Measurements from ENCODE around the gene R3HDM2. TPM values are rescaled to one million over a fixed set of nuclear protein-coding genes. Genes with fewer than 3 reads are reported as not detected.

The R3HDM2 gene
- total and polyA plus RNA-seq, 2 of the 13 experiments (the other 11 are each of a cell fraction or from before 2014, with no cell fraction given), result 11.1 to 23.5 TPM

- TF ChIP-seq PREB (CRISPR knock-in tag; IDR thresholded peaks at IDR 0.05), result no peak
- TF ChIP-seq YEATS4 (CRISPR knock-in tag; IDR thresholded peaks at IDR 0.05; ENCODE audit: borderline replicate concordance), result no peak
- peak; percentile 62; the same call in 1 of the 2 replicates for TF ChIP-seq NCOR1 (IDR thresholded peaks at IDR 0.05; ENCODE audit: borderline replicate concordance, low read length)
- no peak for TF ChIP-seq DMAP1 (CRISPR knock-in tag; IDR thresholded peaks at IDR 0.05)
- TF ChIP-seq ZNF326 (CRISPR knock-in tag; IDR thresholded peaks at IDR 0.05; ENCODE audit: borderline replicate concordance), result no peak
- no peak for TF ChIP-seq ZNF878 (CRISPR knock-in tag; IDR thresholded peaks at IDR 0.05)
- no peak for TF ChIP-seq ETV6 (CRISPR knock-in tag; conservative IDR thresholded peaks at IDR 0.05)
- 0 out of 4 replicates have a peak, but pooled peaks of 1 of the 2 experiments have one; percentile 8 for TF ChIP-seq MAFK (conservative IDR thresholded peaks at IDR 0.05 in 1 of 2, IDR thresholded peaks at IDR 0.05 in 1 of 2; ENCODE audit: low read length in 2 of 2)
- TF ChIP-seq CREM (IDR thresholded peaks at IDR 0.05), result peak; percentile 40; the same call in 1 of the 2 replicates
- no peak for TF ChIP-seq CREM (CRISPR knock-in tag; IDR thresholded peaks at IDR 0.05)
- no peak for TF ChIP-seq ARNT (IDR thresholded peaks at IDR 0.05)
- TF ChIP-seq SNAPC4 (CRISPR knock-in tag; IDR thresholded peaks at IDR 0.05), result no peak
- no peak for TF ChIP-seq CENPBD1 (CRISPR knock-in tag; IDR thresholded peaks at IDR 0.05; ENCODE audit: borderline replicate concordance, low read depth)
- peak; percentile 96 for TF ChIP-seq HOXA5 (CRISPR knock-in tag; IDR thresholded peaks at IDR 0.05)
- TF ChIP-seq NFKBIZ (CRISPR knock-in tag; IDR thresholded peaks at IDR 0.05), result 0 out of 2 replicates have a peak, but pooled peaks have one; percentile 29
- TF ChIP-seq HNF1A (IDR thresholded peaks at IDR 0.05; ENCODE audit: low read depth), result peak; percentile 76; the same call in 1 of the 2 replicates
- TF ChIP-seq HNF1A (CRISPR knock-in tag; IDR thresholded peaks at IDR 0.05; ENCODE audit: borderline replicate concordance), result peak; percentile 41; the same call in 1 of the 2 replicates
- no peak for TF ChIP-seq NFRKB (IDR thresholded peaks at IDR 0.05)
- no peak for TF ChIP-seq GABPA (IDR thresholded peaks at IDR 0.05; ENCODE audit: low read depth, low read length)
- no peak for TF ChIP-seq GABPA (CRISPR knock-in tag; IDR thresholded peaks at IDR 0.05; ENCODE audit: low read depth)
These were observed 62.3 kb downstream of the R3HDM2 start (continued) for GRCh38 chr12:57368349-57369095.
